HCT116 (cell line): ENCODE measurements around the gene MPPED1.

Experiments used
- ELF1 ChIP-seq: IDR thresholded peaks from 2 replicates; pipeline ENCODE4 v1.6.1; 2012; ENCODE audit warnings: low read depth, borderline replicate concordance
- EZH2 ChIP-seq: fragments of 200-600 bp; sonication (generic); IDR thresholded peaks from 2 replicates; pipeline ENCODE4 v1.6.1; 2017; ENCODE audit warnings: antibody characterized with exemption, mixed run types
- POLR2A ChIP-seq: IDR thresholded peaks from 2 replicates; pipeline ENCODE4 v1.7.0; 2011; ENCODE audit warnings: borderline replicate concordance; ENCODE audit not compliant: insufficient read depth, insufficient read length; ENCODE audit errors: extremely low read depth
- POLR2AphosphoS5 ChIP-seq: IDR thresholded peaks from 2 replicates; pipeline ENCODE4 v1.6.1; 2011; ENCODE audit warnings: mild to moderate bottlenecking, low read depth, low read length, moderate library complexity
- SIN3A ChIP-seq: IDR thresholded peaks from 2 replicates; pipeline ENCODE4 v1.6.1; 2012; ENCODE audit warnings: low read depth
- SP1 ChIP-seq: IDR thresholded peaks from 2 replicates; pipeline ENCODE4 v1.6.1; 2012; ENCODE audit warnings: low read depth
- TCF7L2 ChIP-seq: IDR thresholded peaks from 2 replicates; pipeline ENCODE4 v1.7.0; 2011; ENCODE audit warnings: borderline replicate concordance, inconsistent platforms; ENCODE audit not compliant: insufficient read depth, insufficient read length; ENCODE audit errors: extremely low read depth
- YY1 ChIP-seq: IDR thresholded peaks from 2 replicates; pipeline ENCODE4 v1.6.1; 2011; ENCODE audit warnings: low read length, low read depth, moderate library complexity, mild to moderate bottlenecking; ENCODE audit not compliant: insufficient replicate concordance; ENCODE audit errors: extremely low read depth
- TF ChIP-seq, protein P1 (sequence below), 3 experiments: fragments of 200-600 bp in 1 of 3; sonication (generic) in 1 of 3; IDR thresholded peaks in 2 of 3; conservative IDR thresholded peaks in 1 of 3; 2 replicates each; pipeline ENCODE4 v1.5.1; 2012 to 2017; ENCODE audit warnings: low read depth in 2 of 3, low read length in 2 of 3, antibody characterized with exemption in 1 of 3, borderline replicate concordance in 1 of 3, control low read depth in 1 of 3, mild to moderate bottlenecking in 1 of 3, mixed read lengths in 1 of 3, mixed run types in 1 of 3, moderate library complexity in 1 of 3; ENCODE audit not compliant: insufficient read depth in 1 of 3

DNA sequence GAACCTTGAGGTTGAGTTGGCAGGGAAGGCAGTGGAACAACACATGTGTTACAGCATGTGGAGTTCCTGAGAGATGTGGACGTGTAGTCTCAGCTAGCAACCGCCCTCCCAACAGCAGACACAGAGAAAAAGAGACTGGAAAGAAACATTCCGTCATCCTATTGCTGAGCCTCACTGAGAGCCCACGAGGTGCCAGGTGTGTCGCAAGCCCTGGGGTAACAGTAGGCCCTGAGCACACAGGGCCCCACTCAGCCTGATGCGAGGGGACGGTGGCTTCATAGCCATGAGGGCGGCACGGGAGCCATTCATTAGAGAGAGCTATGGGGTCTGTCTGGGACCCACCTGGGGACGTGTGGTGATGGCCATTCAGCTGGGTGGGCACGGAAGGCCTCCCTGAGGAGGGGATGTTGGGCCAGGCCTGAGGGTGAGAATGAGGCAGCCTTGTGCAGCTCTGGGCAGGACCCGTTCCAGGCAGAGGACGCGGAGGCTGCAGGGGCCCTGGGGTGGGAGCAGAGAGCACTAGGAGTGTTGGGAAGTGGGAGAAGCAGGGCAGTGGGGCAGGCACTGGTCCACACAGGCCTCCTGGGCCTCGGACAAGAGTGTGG is 26.2 kb downstream of the MPPED1 start:
- TF ChIP-seq, protein P1, sequence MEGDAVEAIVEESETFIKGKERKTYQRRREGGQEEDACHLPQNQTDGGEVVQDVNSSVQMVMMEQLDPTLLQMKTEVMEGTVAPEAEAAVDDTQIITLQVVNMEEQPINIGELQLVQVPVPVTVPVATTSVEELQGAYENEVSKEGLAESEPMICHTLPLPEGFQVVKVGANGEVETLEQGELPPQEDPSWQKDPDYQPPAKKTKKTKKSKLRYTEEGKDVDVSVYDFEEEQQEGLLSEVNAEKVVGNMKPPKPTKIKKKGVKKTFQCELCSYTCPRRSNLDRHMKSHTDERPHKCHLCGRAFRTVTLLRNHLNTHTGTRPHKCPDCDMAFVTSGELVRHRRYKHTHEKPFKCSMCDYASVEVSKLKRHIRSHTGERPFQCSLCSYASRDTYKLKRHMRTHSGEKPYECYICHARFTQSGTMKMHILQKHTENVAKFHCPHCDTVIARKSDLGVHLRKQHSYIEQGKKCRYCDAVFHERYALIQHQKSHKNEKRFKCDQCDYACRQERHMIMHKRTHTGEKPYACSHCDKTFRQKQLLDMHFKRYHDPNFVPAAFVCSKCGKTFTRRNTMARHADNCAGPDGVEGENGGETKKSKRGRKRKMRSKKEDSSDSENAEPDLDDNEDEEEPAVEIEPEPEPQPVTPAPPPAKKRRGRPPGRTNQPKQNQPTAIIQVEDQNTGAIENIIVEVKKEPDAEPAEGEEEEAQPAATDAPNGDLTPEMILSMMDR (IDR thresholded peaks at IDR 0.05 in 2 of 3, conservative IDR thresholded peaks at IDR 0.05 in 1 of 3; ENCODE audit: borderline replicate concordance in 1 of 3, insufficient read depth in 1 of 3, low read depth in 2 of 3, low read length in 2 of 3) = no peak
- TF ChIP-seq EZH2 = no peak
- no peak for TF ChIP-seq SIN3A
- no peak for TF ChIP-seq SP1
- no peak for TF ChIP-seq ELF1
- no peak for TF ChIP-seq YY1
- no peak for TF ChIP-seq TCF7L2
- TF ChIP-seq POLR2AphosphoS5 = no peak
- no peak for TF ChIP-seq POLR2A
